Measurements from ENCODE around the gene RANBP1.

DNA sequence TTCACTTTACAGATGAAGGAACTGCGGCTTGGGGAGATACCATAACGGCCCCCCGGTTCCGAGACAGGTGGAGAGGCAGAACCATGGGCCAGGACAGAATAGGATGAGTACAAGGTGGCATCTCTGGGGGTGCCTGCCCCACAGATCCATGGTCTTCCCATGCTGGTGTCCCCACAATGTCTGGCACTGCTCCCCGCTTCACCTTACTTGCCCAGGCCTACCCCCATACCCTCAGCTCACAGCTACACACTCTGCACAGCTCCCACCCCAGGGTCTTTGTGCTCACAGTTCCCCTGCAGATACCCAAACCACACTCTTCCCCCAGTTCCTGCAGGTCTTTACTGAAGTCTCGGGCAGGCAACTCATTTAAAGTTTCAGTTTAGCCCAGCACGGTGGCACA, 47.3 kb upstream of the RANBP1 start:
- TF ChIP-seq CTCF (IDR thresholded peaks at IDR 0.05) (no peak), POLR2A (IDR thresholded peaks at IDR 0.05) (no peak)
